AG04450 (cell line): Measurements from ENCODE around the gene PCP4. TPM values are rescaled to one million over a fixed set of nuclear protein-coding genes. Genes with fewer than 3 reads are reported as not detected.

ENCODE experiments used
- CTCF ChIA-PET: fragments of 300-600, 350-600 bp; formaldehyde crosslinking; extraction: SDS; loops from one replicate; lab custom pipeline; 2022; ENCODE audit warnings: antibody characterized with exemption, inconsistent platforms; lab: Charles Lee
- POLR2A ChIA-PET: fragments of 350-600 bp; formaldehyde crosslinking; extraction: SDS; loops from one replicate; lab custom pipeline; 2021; ENCODE audit warnings: antibody characterized with exemption, inconsistent platforms; lab: Yijun Ruan, JAX
- DNase-seq: peaks from one replicate; pipeline ENCODE4 v3.0.0-alpha.2; 2011; ENCODE audit warnings: low read depth, low spot score
- H3K27ac ChIP-seq: one replicate; pipeline ENCODE4 v1.5.1; 2012; ENCODE audit warnings: low read depth, low read length, control low read depth
- H3K27me3 ChIP-seq: one replicate; pipeline ENCODE4 v1.6.0; 2012; ENCODE audit warnings: low read length; ENCODE audit not compliant: control insufficient read depth, insufficient read depth
- H3K4me3 ChIP-seq: 2 replicates; pipeline ENCODE4 v1.5.1; 2011; ENCODE audit warnings: mild to moderate bottlenecking, low read depth, low read length, control low read depth
- H3K9me3 ChIP-seq: 2 replicates; pipeline ENCODE4 v1.5.1; 2012; ENCODE audit warnings: low read length; ENCODE audit not compliant: control insufficient read depth, insufficient read depth
- CTCF ChIP-seq: IDR thresholded peaks from 2 replicates; pipeline ENCODE4 v1.5.1; 2011; ENCODE audit warnings: low read depth, low read length, control low read depth, inconsistent platforms
- polyA plus RNA-seq: library from polyadenylated mRNA; depleted of rRNA; stranded (reverse); fragments of >200 nt; gene quantifications from 2 replicates; pipeline ENCODE4 v1.2.3, GENCODE V29; 2011

Gene PCP4
- polyA plus RNA-seq, 1 experiment: not detected

GRCh38 chr21:39956586-39956985 is 89.3 kb downstream of the PCP4 start:
- no peak for DNase-seq
- Histone ChIP-seq H3K4me3 (no peak overlapping the region), H3K9me3 (peaks cover 26% of the 10 kb centered on the region), H3K27me3 (no peaks in the 10 kb centered on the region), H3K27ac (no peak overlapping the region)
- CTCF ChIA-PET: no interaction called here
- POLR2A ChIA-PET: no interaction called here
- TF ChIP-seq CTCF: no peak

- CTCF ChIA-PET: no interaction called here
- no peak overlapping the region for H3K4me3 ChIP-seq
- TF ChIP-seq CTCF: no peak
- peaks cover 21% of the 10 kb centered on the region for H3K9me3 ChIP-seq
- no peaks in the 10 kb centered on the region for H3K27me3 ChIP-seq
- H3K27ac ChIP-seq: no peak overlapping the region
- POLR2A ChIA-PET: no interaction called here
- no peak for DNase-seq
Observed at GRCh38 chr21:39958731-39959130, 91.5 kb downstream of the PCP4 start.

GRCh38 chr21:39961251-39961650 is 94.0 kb downstream of the PCP4 start:
- Histone ChIP-seq H3K27ac (no peak overlapping the region), H3K4me3 (no peak overlapping the region), H3K27me3 (no peaks in the 10 kb centered on the region), H3K9me3 (peaks cover 6% of the 10 kb centered on the region; the same call in 1 of the 2 replicates)
- DNase-seq: no peak
- ChIA-PET POLR2A (no interaction called here), CTCF (no interaction called here)
- TF ChIP-seq CTCF: no peak

- POLR2A ChIA-PET: no interaction called here
- TF ChIP-seq CTCF: no peak
- Histone ChIP-seq H3K9me3 (peaks cover 16% of the 10 kb centered on the region), H3K27ac (no peak overlapping the region), H3K27me3 (no peaks in the 10 kb centered on the region), H3K4me3 (no peak overlapping the region)
- CTCF ChIA-PET: no interaction called here
- DNase-seq: no peak
Observed at GRCh38 chr21:39965026-39965425, 97.8 kb downstream of the PCP4 start.

- ChIA-PET CTCF (no interaction called here), POLR2A (no interaction called here)
- Histone ChIP-seq H3K4me3 (no peak overlapping the region), H3K27ac (no peak overlapping the region), H3K9me3 (peaks cover 18% of the 10 kb centered on the region), H3K27me3 (no peaks in the 10 kb centered on the region)
- no peak for TF ChIP-seq CTCF
- no peak for DNase-seq
Observed at GRCh38 chr21:39966786-39967185, 99.5 kb downstream of the PCP4 start.
